ENCODE results near the gene CCDC63. TPM values are rescaled to one million over a fixed set of nuclear protein-coding genes. Genes with fewer than 3 reads are reported as not detected.

The CCDC63 gene
- total RNA-seq, 1 experiment from 2014 or later, result not detected

DNA sequence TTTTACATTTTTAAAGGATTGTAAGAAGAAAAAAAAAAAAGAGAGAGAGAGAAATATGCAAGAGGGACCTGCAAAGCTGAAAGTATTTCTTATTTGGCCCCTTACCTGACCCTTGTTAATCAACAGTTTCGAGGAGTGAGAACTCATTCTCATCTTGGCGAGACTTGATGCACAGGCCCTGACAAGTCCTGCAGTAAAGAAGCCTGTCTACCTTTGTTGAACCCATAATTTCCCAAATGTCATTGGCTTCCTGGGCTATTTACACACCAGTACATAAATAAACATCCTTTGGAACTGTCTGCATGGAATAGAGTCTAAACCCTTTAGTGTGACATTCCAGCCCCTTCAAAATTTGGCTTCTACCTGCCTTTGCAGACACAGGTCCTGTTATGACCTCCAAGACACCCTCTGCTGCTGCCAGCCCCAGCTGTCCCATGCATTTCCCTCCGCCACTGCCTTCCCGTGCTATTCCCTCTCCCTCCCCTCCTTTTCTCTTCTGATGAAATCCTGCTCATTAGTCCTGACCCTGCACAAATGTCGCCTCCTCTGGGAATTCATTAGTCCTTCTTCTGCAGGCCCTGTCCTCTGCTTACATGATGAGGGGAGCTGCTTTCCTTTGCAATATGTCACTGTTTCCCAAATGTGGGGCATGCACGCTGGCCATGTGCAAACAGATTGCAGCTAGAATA lies 38.5 kb downstream of the CCDC63 start:
- no peak for DNase-seq (ENCODE audit: low read depth)

- DNase-seq (ENCODE audit: low read depth), result no peak
Measured at GRCh38 chr12:110888256-110888991, 41.6 kb downstream of the CCDC63 start.

DNA sequence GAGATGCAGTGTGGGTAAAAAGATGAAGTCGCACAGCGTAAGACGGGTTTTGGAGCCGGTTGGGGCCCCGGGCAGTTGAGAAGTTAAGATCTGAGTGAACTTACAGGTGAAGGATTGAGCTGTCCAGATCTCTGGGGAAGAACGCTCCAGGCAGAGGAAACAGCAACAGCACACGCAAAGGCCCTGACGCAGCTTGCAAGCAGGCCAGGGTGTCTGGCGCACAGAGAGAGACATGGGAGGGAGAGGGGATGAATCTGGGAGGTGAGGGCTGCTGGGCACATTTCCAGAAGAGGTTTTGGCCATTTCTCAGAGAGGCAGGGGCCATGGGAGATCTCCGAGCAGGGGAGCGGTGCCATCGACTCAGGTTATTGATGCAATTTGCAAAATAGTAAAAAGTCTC lies 42.6 kb downstream of the CCDC63 start:
- no peak for DNase-seq (ENCODE audit: low read depth)

- DNase-seq (ENCODE audit: low read depth), result no peak
Measured at GRCh38 chr12:110893956-110894355, 47.2 kb downstream of the CCDC63 start.

DNA sequence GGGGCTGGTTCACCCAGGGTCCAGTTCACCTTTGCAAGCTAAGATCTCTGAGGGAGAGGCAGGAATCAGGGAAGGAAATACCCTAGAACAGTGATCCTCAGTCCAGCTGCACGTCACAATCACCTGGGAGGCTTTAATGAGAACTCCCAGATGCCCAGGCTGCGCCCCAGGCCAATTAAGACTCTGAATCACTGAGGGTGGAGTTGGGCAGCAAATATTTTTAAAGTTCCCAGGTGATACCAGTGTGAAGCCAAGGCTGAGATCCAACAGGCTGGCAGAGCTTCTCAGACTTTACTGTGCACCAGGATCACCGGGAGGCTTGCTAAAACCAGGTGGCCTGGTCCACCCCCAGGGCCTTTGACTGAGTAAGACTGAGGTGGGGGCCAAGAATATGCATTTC lies 49.8 kb downstream of the CCDC63 start:
- DNase-seq (ENCODE audit: low read depth), result no peak

GRCh38 chr12:110901401-110901800 lies 54.6 kb downstream of the CCDC63 start:
- no peak for DNase-seq (ENCODE audit: low read depth)

DNA sequence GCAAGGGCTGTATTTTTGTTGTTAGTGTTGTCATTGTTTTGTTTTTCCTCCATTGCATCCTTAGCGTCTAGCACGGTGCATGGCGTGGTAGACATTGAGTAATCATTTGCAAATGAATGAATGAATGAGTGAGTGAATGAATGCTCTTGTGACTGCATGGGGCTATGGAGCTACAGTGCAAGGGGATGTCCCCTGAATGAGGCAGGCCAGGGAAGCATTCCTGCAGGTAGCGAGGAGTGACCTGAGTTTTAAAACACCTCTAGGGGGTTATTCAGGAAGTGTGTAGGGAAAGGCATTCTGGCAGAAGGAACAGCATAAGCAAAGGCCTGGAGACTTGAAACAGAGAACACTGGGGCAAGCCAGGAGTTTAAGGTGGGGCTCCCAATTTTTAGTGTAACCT lies 56.7 kb downstream of the CCDC63 start:
- DNase-seq (ENCODE audit: low read depth), result no peak

DNA sequence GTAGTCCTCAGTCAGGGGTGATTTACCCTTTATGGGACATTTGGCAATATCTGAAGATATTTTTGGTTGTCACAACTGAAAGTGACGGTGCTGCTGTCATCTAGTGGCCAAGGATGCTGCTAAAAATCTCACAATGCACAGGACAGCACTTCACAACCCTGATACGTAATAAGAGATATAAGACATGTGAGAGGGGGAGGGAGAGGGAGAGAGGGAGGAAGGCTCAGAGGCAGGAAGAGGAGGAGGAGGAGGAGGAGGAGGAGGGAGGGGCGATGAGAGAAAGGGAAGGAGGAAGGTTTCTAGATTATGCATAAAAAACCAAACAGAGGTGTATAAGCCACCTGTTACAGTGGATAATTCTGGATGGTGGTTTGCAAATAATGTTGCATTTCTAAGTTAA lies 59.3 kb downstream of the CCDC63 start:
- DNase-seq (ENCODE audit: low read depth), result no peak

DNA sequence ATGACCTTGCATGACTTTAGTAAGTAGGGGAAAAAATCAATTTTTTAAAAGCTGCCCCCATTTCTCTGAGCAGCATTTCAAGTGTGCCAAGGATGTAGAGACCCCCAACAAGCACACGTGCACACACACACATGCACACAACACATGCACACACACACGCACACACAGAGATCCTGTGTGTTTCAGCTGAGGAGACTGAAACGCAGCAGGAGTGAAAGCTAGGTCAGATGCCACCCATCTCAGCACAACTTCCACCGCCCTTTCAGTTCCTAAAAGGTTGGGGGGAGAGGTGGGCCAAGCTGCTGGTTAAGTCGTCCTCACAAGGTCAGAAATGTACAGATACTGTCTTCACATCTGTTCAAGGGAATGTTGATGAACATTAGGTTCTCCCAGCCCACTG lies 59.7 kb downstream of the CCDC63 start:
- DNase-seq (ENCODE audit: low read depth), result no peak

DNA sequence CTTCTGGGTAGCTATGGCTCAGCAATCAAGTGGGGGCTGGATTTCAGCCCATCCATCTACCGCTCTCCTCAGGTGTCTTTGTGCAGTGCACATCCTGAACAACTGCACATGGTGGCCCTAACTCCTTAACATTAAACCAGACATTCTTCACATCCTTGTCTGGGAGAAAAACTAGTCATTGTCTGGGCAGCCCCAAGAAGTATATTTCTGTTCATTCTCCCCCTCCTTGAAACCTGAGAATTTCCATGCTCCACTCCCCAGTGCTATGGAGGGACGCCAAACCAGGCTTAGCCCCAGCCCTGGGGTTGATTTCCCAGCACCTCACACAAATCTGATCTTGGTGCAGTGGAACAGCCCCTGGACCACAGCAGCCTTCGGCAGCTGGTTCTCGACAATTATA lies 60.2 kb downstream of the CCDC63 start:
- no peak for DNase-seq (ENCODE audit: low read depth)

GRCh38 chr12:110907583-110907982 lies 60.8 kb downstream of the CCDC63 start:
- no peak for DNase-seq (ENCODE audit: low read depth)

DNA sequence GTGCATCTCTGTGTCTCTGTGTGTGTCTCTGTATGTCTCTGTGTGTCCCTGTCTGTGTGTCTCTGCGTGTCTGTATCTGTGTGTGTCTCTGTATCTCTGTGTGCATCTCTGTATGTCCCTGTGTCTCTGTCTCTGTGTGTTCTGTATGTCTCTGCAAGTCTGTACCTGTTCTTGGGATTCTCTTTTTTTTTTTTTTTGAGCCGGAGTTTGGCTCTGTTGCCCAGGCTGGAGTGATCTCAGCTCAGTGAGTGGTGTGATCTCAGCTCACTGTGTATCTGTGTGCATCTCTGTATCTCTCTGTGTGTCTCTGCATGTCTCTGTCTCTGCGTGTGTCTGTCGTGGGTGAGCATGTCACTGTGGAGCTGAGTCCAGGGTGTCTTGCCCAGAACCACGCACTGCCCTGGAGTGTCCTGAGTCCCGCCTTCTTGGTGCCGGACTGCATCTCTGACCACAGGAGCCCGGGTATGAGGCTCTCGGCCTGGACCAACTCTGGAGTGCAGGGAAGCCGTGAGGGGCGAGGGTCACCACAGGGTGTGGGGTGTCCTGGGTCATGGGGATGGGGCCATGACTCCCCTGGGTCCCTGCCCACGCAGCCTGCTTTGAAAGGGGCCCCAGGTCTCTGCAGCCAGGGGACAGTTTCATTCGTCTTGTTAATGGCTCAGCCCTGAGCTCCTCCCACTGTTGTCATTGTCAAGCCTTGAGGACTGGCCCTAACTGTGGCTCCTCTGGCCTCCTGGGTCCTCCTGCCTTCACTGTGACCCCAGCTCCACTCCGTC lies 61.8 kb downstream of the CCDC63 start:
- DNase-seq (ENCODE audit: low read depth), result no peak

DNA sequence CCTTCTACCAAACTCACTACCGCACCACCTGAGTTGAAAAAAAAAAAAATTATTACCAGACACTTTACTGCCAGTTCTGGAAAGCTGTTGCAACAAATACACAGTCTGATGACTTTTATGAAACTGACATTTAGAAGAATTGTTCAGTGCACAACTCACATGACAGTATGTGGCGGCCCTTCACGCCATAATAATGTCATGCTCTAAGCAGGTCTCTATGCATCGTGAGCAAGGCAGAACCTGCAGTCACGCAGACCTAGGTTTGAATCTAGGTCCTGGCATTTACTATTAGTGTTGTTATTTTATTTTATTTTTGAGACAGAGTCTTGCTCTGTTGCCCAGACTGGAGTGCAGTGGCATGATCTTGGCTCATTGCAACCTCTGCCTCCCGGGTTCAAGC lies 65.5 kb downstream of the CCDC63 start:
- no peak for DNase-seq (ENCODE audit: low read depth)

- DNase-seq (ENCODE audit: low read depth), result no peak
Measured at GRCh38 chr12:110913119-110914056, 66.6 kb downstream of the CCDC63 start.

DNA sequence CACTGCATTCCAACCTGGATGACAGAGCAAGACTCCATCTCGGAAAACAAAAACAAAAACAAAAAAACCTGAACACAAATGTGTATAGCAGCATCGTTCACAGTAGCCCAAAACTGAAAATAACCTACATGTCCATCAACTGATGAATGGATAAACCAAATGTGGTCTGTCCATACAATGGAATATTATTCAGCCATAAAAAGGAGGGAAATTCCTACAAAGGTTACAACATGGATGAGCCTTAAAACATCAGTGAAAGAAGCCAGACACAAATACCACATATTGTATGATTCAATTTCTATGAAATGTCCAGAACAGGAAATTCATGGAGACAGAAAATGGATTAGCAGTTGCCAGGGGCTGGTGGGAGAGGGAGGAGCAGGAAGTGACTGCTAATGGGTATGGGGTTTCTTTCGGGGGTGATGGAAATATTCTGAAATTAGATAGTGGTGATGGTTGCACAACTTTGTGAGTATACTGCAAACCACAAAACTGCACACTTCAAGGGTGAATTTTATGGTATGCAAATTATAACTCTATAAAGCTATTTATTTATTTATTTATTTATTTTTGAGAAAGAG lies 69.6 kb downstream of the CCDC63 start:
- no peak for DNase-seq (ENCODE audit: low read depth)

- DNase-seq (ENCODE audit: low read depth), result peak; percentile 56
Measured at GRCh38 chr12:110917467-110917866, 70.7 kb downstream of the CCDC63 start.

GRCh38 chr12:110917961-110918360 lies 71.2 kb downstream of the CCDC63 start:
- DNase-seq (ENCODE audit: low read depth), result no peak

GRCh38 chr12:110919720-110920119 lies 72.9 kb downstream of the CCDC63 start:
- no peak for DNase-seq (ENCODE audit: low read depth)

DNA sequence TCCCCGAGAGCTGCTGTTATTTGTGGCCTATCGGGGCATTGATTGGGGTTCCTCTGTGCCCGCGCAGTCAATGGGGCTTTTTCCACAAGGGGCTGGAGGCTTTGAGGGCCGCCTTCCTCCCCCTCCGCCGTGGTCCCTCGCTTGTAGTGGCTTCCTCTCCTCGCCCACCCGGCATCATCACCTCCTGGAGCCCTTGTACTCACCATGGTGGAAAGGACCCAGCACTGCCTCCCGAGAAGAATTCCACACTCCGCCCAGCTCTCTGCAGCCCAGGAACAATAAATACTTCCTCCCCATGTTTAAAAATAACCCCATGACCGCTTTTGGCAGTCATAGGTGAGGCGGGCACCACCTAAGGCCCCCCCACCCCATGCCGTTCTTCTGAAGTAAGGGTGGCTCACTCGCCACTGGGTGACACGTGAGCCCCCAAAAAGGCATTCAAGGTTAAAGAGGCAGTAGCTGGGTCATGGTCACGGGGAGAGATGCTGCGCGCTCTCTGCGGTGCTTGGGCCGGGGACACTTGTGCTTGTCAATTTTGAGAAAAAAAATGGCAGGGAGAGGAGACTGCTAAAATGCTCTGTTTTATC lies 73.6 kb downstream of the CCDC63 start, which contains the start of gene MYL2:
MYL2 (minus strand) TSS at position 256 of the 587 bp plus-strand sequence; CDS start at position 206, 50 bp downstream.
- no peak for DNase-seq (ENCODE audit: low read depth)

DNA sequence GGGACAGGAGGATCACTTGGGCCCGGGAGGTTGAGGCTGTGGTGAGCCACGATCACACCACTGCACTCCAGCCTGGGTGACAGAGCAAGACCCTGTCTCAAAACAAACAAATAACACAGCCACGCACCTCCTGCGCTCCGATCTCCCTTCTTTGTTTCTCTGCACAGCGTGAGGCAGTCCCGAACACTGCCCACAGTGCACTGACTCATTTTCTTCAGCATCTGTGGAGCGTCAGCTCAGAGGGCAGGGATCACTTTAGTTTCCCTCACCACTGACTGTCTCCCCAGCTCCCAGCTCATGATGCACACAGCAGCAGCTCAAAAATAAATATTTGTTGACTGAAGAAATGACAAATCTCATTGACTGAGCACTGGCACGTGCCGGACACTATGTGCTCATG lies 74.5 kb downstream of the CCDC63 start:
- DNase-seq (ENCODE audit: low read depth), result peak; percentile 40

DNA sequence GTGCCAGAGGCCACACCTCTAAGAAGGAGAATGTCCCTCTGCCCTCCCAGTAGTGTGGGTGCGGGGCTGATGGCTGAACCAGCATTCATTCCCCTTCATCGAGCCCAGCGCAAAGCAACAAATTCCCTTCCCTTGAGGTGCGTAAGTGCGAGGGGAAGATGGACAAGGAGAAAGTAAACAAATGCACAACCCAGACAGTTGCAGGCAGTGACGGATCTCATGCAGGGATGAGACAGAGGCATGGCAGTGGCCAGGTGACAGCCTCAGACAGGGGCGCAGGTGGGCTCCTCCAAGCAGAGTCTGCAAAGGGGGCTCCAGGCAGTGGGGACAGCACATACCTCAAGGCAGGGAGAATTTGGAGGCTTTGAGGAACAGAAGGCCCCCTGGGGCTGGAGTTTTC lies 75.9 kb downstream of the CCDC63 start:
- no peak for DNase-seq (ENCODE audit: low read depth)
